Loucy (cell line): ENCODE measurements around the gene VSX1.

ENCODE experiments used
- H2AFZ ChIP-seq: fragments of 200-600 bp; sonication (generic); 2 replicates; pipeline ENCODE4 v1.6.0; 2016; ENCODE audit warnings: antibody characterized with exemption, mild to moderate bottlenecking, low read length, moderate library complexity
- H3F3A ChIP-seq: fragments of 200-600 bp; 2 replicates; pipeline ENCODE4 v1.6.0; 2016; ENCODE audit warnings: antibody characterized with exemption, low read depth, mild to moderate bottlenecking
- H3K27me3 ChIP-seq: fragments of 200-600 bp; sonication (generic); 2 replicates; pipeline ENCODE4 v1.6.1; 2014; ENCODE audit warnings: low read length, mild to moderate bottlenecking; ENCODE audit not compliant: insufficient read depth, poor library complexity, severe bottlenecking
- H3K36me3 ChIP-seq: fragments of 200-600 bp; sonication (generic); 2 replicates; pipeline ENCODE4 v1.6.1; 2016; ENCODE audit warnings: low read length; ENCODE audit not compliant: insufficient read depth
- H3K4me1 ChIP-seq: fragments of 200-600 bp; sonication (generic); 2 replicates; pipeline ENCODE4 v1.5.1; 2014; ENCODE audit warnings: low read length, mild to moderate bottlenecking; ENCODE audit not compliant: insufficient read depth, poor library complexity, severe bottlenecking
- H3K4me2 ChIP-seq: fragments of 200-600 bp; sonication (generic); 2 replicates; pipeline ENCODE4 v1.6.0; 2014; ENCODE audit warnings: antibody characterized with exemption, low read length, low read depth, mild to moderate bottlenecking; ENCODE audit not compliant: poor library complexity, severe bottlenecking
- H3K4me3 ChIP-seq: fragments of 200-600 bp; sonication (generic); 2 replicates; pipeline ENCODE4 v1.5.1; 2014; ENCODE audit warnings: low read length, mild to moderate bottlenecking, mixed read lengths; ENCODE audit not compliant: poor library complexity, severe bottlenecking
- H3K79me2 ChIP-seq: fragments of 200-600 bp; sonication (generic); 2 replicates; pipeline ENCODE4 v1.6.1; 2014; ENCODE audit warnings: low read length; ENCODE audit not compliant: insufficient read depth
- H3K9ac ChIP-seq: fragments of 200-600 bp; sonication (generic); 2 replicates; pipeline ENCODE4 v1.6.0; 2014; ENCODE audit warnings: mild to moderate bottlenecking, low read depth, low read length, moderate library complexity; ENCODE audit not compliant: poor library complexity, severe bottlenecking
- H3K9me2 ChIP-seq: fragments of 200-600 bp; sonication (generic); replicated peaks from 2 replicates; pipeline ENCODE4 v1.6.1; 2016; ENCODE audit warnings: low read depth, low read length, mixed read lengths
- H3K9me3 ChIP-seq: fragments of 200-600 bp; sonication (generic); 2 replicates; pipeline ENCODE4 v1.6.1; 2014; ENCODE audit warnings: mild to moderate bottlenecking, antibody characterized with exemption, low read length, low read depth; ENCODE audit not compliant: insufficient read depth
- H4K20me1 ChIP-seq: fragments of 200-600 bp; sonication (generic); 2 replicates; pipeline ENCODE4 v1.6.0; 2014; ENCODE audit warnings: antibody characterized with exemption, low read length, mild to moderate bottlenecking; ENCODE audit not compliant: insufficient read depth, poor library complexity, severe bottlenecking
- EZH2phosphoT487 ChIP-seq: fragments of 200-600 bp; IDR thresholded peaks from 2 replicates; pipeline ENCODE4 v1.6.1; 2018; ENCODE audit warnings: antibody characterized with exemption, mild to moderate bottlenecking, moderate library complexity, borderline replicate concordance
- TF ChIP-seq, protein P1 (sequence below): fragments of 200-600 bp; sonication (generic); conservative IDR thresholded peaks from 2 replicates; pipeline ENCODE4 v1.5.1; 2014; ENCODE audit warnings: mild to moderate bottlenecking, antibody characterized with exemption, low read length

VSX1 gene

DNA sequence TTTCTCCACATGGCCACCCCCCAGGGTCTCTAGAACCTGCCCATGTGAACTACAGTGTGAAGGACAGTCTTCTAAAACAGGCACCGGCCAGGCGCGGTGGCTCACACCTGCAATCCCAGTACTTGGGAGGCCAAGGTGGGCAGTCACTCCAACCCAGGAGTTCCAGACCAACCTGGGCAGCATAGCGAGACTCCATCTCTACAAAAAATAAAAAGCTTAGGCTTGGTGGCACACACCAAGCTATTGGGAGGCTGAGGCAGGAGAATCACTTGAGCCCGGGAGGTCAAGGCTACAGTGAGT, 37.7 kb downstream of the VSX1 start:
- no peak overlapping the region for H2AFZ ChIP-seq
- H3K4me1 ChIP-seq: peaks cover 27% of the 10 kb centered on the region
- H3K4me2 ChIP-seq: no peak overlapping the region
- TF ChIP-seq, protein P1, sequence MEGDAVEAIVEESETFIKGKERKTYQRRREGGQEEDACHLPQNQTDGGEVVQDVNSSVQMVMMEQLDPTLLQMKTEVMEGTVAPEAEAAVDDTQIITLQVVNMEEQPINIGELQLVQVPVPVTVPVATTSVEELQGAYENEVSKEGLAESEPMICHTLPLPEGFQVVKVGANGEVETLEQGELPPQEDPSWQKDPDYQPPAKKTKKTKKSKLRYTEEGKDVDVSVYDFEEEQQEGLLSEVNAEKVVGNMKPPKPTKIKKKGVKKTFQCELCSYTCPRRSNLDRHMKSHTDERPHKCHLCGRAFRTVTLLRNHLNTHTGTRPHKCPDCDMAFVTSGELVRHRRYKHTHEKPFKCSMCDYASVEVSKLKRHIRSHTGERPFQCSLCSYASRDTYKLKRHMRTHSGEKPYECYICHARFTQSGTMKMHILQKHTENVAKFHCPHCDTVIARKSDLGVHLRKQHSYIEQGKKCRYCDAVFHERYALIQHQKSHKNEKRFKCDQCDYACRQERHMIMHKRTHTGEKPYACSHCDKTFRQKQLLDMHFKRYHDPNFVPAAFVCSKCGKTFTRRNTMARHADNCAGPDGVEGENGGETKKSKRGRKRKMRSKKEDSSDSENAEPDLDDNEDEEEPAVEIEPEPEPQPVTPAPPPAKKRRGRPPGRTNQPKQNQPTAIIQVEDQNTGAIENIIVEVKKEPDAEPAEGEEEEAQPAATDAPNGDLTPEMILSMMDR: no peak
- no peak for TF ChIP-seq EZH2phosphoT487
- H3F3A ChIP-seq: no peaks in the 10 kb centered on the region
- H3K4me3 ChIP-seq: no peak overlapping the region
- H3K9me2 ChIP-seq: no peaks in the 10 kb centered on the region
- no peaks in the 10 kb centered on the region for H4K20me1 ChIP-seq
- H3K79me2 ChIP-seq: peaks cover 39% of the 10 kb centered on the region; the same call in 1 of the 2 replicates
- peak overlapping the region; percentile 73 for H3K9ac ChIP-seq
- no peaks in the 10 kb centered on the region for H3K27me3 ChIP-seq
- no peaks in the 10 kb centered on the region for H3K9me3 ChIP-seq
- H3K36me3 ChIP-seq: peaks cover 16% of the 10 kb centered on the region; the same call in 1 of the 2 replicates

DNA sequence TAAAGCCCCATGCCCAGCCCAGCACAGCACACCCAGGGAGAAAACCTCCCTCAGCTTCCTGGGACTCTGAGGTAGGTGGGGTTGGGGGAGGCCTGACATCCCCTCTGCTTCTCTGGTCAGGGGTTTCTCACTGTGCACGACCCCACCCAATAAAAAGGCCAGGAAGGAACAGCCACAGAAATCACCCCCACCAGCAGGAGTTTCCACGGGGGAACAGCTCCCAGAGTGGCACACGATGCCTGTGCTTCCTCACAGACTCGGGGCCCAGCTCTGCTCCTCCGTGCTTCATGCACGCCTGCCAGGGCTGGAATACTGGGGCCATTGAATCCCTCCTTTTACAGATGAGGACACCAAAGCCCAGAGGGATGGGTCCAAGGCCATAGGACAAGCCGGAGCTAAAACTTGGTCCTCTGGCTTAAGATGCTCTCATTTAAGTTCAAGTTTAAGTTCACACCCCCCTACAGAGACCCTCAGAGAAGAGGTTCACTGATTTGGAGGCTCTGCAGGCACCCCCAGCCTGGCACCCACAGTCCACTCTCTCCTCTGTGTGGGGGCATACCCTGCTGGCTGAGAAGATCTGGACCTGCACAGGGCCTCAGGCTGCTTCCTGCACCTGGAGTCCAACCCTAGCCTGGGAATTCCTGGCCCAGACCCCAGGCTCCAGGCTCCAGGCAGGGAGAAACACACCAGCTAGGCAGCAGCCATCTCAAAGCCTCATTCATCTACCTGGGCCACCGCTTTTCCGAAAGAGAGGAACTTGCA, 38.3 kb downstream of the VSX1 start:
- Histone ChIP-seq H4K20me1 (no peaks in the 10 kb centered on the region), H3K9me3 (no peaks in the 10 kb centered on the region), H3K4me1 (peaks cover 31% of the 10 kb centered on the region), H3K27me3 (no peaks in the 10 kb centered on the region), H3K4me3 (peak overlapping the region; percentile 60), H3K9me2 (no peaks in the 10 kb centered on the region), H3K36me3 (peaks cover 16% of the 10 kb centered on the region; the same call in 1 of the 2 replicates), H3K4me2 (peak overlapping the region; percentile 80), H3F3A (no peaks in the 10 kb centered on the region), H3K9ac (peak overlapping the region; percentile 73), H2AFZ (no peak overlapping the region), H3K79me2 (peaks cover 40% of the 10 kb centered on the region; the same call in 1 of the 2 replicates)
- TF ChIP-seq, protein P1: no peak
- no peak for TF ChIP-seq EZH2phosphoT487

DNA sequence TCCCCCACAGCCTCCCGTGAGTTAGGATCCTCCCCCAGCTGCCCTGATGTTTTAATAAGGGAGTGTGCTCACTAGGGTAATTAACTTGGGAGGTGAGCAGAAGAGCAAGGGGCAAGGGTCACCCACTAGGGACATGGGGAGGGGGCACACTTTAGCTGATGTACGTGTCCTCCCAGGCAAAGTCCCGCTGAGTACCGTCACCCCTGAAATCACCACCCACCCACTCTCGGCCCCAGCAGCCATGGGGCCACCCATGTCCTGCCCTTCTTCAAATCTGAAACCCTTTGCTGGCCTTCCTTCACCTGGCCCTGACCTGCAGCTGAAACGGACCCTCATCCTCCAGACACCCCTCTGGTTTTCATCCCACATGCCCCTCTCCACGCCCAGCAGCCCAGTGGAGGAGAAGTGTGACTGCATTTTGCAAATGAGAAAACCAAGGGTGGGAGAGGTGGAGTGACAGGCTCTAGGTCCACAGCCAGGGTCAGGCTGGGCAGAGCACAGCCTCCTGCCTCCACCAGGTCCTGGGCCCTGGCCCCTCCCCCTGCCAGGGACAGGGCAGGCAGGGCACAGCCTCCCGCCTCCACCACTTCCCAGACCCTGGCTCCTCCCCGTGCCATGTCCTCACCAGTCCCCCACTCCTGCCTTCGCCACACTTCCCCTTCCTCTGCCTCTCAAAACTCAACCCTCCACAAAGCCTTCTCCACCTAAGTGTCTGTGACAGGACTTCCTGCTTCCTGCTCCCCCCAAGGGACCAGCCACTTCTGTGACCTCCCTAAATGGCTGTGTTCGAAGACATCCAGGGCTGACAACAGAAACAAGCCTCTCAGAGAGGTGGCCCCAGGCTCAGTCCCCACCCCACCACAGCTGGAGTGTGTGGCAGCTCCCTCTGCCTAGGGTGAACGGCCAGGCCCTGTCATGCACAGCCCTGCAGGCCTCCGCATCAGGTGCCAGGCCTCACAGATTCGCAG, 39.1 kb downstream of the VSX1 start:
- Histone ChIP-seq H2AFZ (no peak overlapping the region), H3K79me2 (peaks cover 39% of the 10 kb centered on the region; the same call in 1 of the 2 replicates), H3K9me2 (no peaks in the 10 kb centered on the region), H3K27me3 (no peaks in the 10 kb centered on the region), H3K4me3 (peak overlapping the region; percentile 60), H3K9me3 (no peaks in the 10 kb centered on the region), H3K4me1 (peaks cover 40% of the 10 kb centered on the region), H4K20me1 (no peaks in the 10 kb centered on the region), H3K36me3 (peaks cover 14% of the 10 kb centered on the region; the same call in 1 of the 2 replicates), H3K4me2 (peak overlapping the region; percentile 80), H3F3A (no peaks in the 10 kb centered on the region), H3K9ac (peak overlapping the region; percentile 73)
- TF ChIP-seq, protein P1: no peak
- TF ChIP-seq EZH2phosphoT487: no peak
